GM10266 (cell line): ENCODE data around the gene UROC1.

Experiments used
- DNase-seq: peaks from one replicate; pipeline ENCODE4 v3.0.0; 2012; ENCODE audit errors: extremely low spot score
- CTCF ChIP-seq: IDR thresholded peaks from 2 replicates; pipeline ENCODE4 v1.5.1; 2012; ENCODE audit warnings: mild to moderate bottlenecking, low read depth; ENCODE audit not compliant: control insufficient read depth, insufficient read depth; ENCODE audit errors: missing control alignments

The UROC1 gene

GRCh38 chr3:126450219-126450618 lies 67.4 kb downstream of the UROC1 start:
- DNase-seq, result no peak
- TF ChIP-seq CTCF, result no peak

GRCh38 chr3:126449621-126450051 lies 67.9 kb downstream of the UROC1 start:
- DNase-seq, result no peak
- TF ChIP-seq CTCF, result no peak

GRCh38 chr3:126448893-126449180 lies 68.7 kb downstream of the UROC1 start:
- no peak for TF ChIP-seq CTCF
- DNase-seq, result no peak

GRCh38 chr3:126448136-126448892 lies 69.3 kb downstream of the UROC1 start:
- TF ChIP-seq CTCF, result no peak
- DNase-seq, result no peak

GRCh38 chr3:126447456-126448106 lies 70.0 kb downstream of the UROC1 start:
- no peak for TF ChIP-seq CTCF
- no peak for DNase-seq

GRCh38 chr3:126446791-126447190 lies 70.8 kb downstream of the UROC1 start:
- no peak for DNase-seq
- TF ChIP-seq CTCF, result no peak

GRCh38 chr3:126446301-126446700 lies 71.3 kb downstream of the UROC1 start:
- no peak for TF ChIP-seq CTCF
- DNase-seq, result no peak
